ENCODE measurements around the gene COL2A1. TPM values are rescaled to one million over a fixed set of nuclear protein-coding genes. Genes with fewer than 3 reads are reported as not detected.
A peak's percentile ranks its signal among the peaks of the same experiment; 100 is the strongest.

COL2A1 gene
- total RNA-seq, 1 experiment from 2014 or later = 10.8 TPM

- Mint-ChIP-seq H3K4me1 (peaks cover 29 to 41% of the 10 kb centered on the region in 2 experiments), H3K27me3 (ENCODE audit: low read depth) (peaks cover 100% of the 10 kb centered on the region), H3K4me3 (no peak overlapping the region; a peak in 1 of 5 replicates), H3K9me3 (no peaks in the 10 kb centered on the region; a peak in 2 of 5 replicates), H3K27ac (no peak overlapping the region), H3K36me3 (ENCODE audit: insufficient read depth in 1 of 3, low read depth in 3 of 3) (no peaks in the 10 kb centered on the region)
- H3K14ac ChIP-seq (ENCODE audit: insufficient read depth, low read length) = peak overlapping the region; percentile 5; the same call in 1 of the 2 replicates
- no peaks in the 10 kb centered on the region for H3K4me1 ChIP-seq (ENCODE audit: insufficient read depth, low read length)
- H3T11ph ChIP-seq (ENCODE audit: low read length) = no peak overlapping the region
- H2BK5ac ChIP-seq (ENCODE audit: insufficient read length, low read length) = no peak overlapping the region
- peaks cover 2% of the 10 kb centered on the region for H4K20me1 ChIP-seq (ENCODE audit: control insufficient read depth, insufficient read depth, insufficient read length)
- no peak overlapping the region for H2BK15ac ChIP-seq (ENCODE audit: low read depth, low read length)
- WGBS (ENCODE audit: extremely low coverage, insufficient read length, low lambda C conversion rate) = no CpG with 5 or more reads among the region's 18 CpGs
- H3K23ac ChIP-seq (ENCODE audit: insufficient read length, low read depth, low read length) = no peak overlapping the region
- H2AFZ ChIP-seq (ENCODE audit: low read length) = no peak overlapping the region
- H3K23me2 ChIP-seq (ENCODE audit: insufficient read length, low read depth, low read length, poor library complexity, severe bottlenecking) = no peaks in the 10 kb centered on the region
- H3K9me3 ChIP-seq (ENCODE audit: control insufficient read depth, low read depth, low read length) = no peaks in the 10 kb centered on the region
- no peak overlapping the region for H3K56ac ChIP-seq (ENCODE audit: insufficient read length, low read depth, low read length)
- TF ChIP-seq, protein P1, sequence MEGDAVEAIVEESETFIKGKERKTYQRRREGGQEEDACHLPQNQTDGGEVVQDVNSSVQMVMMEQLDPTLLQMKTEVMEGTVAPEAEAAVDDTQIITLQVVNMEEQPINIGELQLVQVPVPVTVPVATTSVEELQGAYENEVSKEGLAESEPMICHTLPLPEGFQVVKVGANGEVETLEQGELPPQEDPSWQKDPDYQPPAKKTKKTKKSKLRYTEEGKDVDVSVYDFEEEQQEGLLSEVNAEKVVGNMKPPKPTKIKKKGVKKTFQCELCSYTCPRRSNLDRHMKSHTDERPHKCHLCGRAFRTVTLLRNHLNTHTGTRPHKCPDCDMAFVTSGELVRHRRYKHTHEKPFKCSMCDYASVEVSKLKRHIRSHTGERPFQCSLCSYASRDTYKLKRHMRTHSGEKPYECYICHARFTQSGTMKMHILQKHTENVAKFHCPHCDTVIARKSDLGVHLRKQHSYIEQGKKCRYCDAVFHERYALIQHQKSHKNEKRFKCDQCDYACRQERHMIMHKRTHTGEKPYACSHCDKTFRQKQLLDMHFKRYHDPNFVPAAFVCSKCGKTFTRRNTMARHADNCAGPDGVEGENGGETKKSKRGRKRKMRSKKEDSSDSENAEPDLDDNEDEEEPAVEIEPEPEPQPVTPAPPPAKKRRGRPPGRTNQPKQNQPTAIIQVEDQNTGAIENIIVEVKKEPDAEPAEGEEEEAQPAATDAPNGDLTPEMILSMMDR (conservative IDR thresholded peaks at IDR 0.05) = no peak
- no peak for DNase-seq
- H3K4ac ChIP-seq (ENCODE audit: low read depth, low read length) = no peak overlapping the region
- no peak overlapping the region for H4K8ac ChIP-seq (replicated peaks; ENCODE audit: insufficient read length, low read depth, low read length)
- H2BK20ac ChIP-seq (ENCODE audit: low read depth, low read length, poor library complexity, severe bottlenecking) = no peak overlapping the region
- no peak overlapping the region for H3K27ac ChIP-seq (ENCODE audit: insufficient read length, low read depth, low read length)
- H2BK12ac ChIP-seq (ENCODE audit: insufficient read length, low read depth, low read length) = no peak overlapping the region
- H4K91ac ChIP-seq (ENCODE audit: insufficient read length, low read depth, low read length) = no peak overlapping the region
- peaks cover 84% of the 10 kb centered on the region for H3K27me3 ChIP-seq (ENCODE audit: insufficient read depth, low read length)
- H3K79me1 ChIP-seq (ENCODE audit: insufficient read depth, low read depth, low read length, poor library complexity, severe bottlenecking) = no peaks in the 10 kb centered on the region
- H2AK5ac ChIP-seq (ENCODE audit: insufficient read length, low read length) = no peak overlapping the region
- H3K79me2 ChIP-seq (ENCODE audit: insufficient read depth, low read length) = no peaks in the 10 kb centered on the region
- no peak overlapping the region for H2BK120ac ChIP-seq (ENCODE audit: low read depth, low read length, poor library complexity, severe bottlenecking)
- no peak overlapping the region for H4K5ac ChIP-seq (ENCODE audit: insufficient read length, low read depth, low read length)
- no peak overlapping the region for H3K9ac ChIP-seq (ENCODE audit: extremely low read depth, insufficient read length, low read length)
- H3K4me2 ChIP-seq (ENCODE audit: insufficient read depth, insufficient read length, low read length) = no peak overlapping the region
- H3K18ac ChIP-seq (ENCODE audit: insufficient read length, low read depth, low read length) = no peak overlapping the region
Measured at GRCh38 chr12:48027183-48028002, 23.1 kb upstream of the COL2A1 start.

Measured in H9 (cell line).